Spleen (tissue), 11 donors: ENCODE data around the gene IFI27L2. TPM values are rescaled to one million over a fixed set of nuclear protein-coding genes. Genes with fewer than 3 reads are reported as not detected.

Source experiments
- DNase-seq: peaks from one replicate; pipeline ENCODE4 v3.0.0-alpha.2; 2020
- H3K27ac ChIP-seq, 8 donors: fragments of 200-600 bp; sonication (generic) in 7 of 8; 1 replicate in 4 of 8; 2 replicates in 4 of 8; pipeline versions ENCODE4 v1.5.0 to v1.8.0; 2016 to 2021; ENCODE audit warnings: inconsistent platforms in 4 of 8, mild to moderate bottlenecking in 4 of 8, moderate library complexity in 1 of 8
- H3K27me3 ChIP-seq, 7 donors: fragments of 200-600 bp; sonication (generic) in 6 of 7; replicated peaks in 1 of 7; 1 replicate in 4 of 7; 2 replicates in 3 of 7; pipeline versions ENCODE4 v1.5.0 to v1.8.0; 2016 to 2021; ENCODE audit warnings: inconsistent platforms in 3 of 7, mild to moderate bottlenecking in 1 of 7
- H3K36me3 ChIP-seq, 6 donors: fragments of 200-600 bp; sonication (generic) in 5 of 6; 1 replicate in 4 of 6; 2 replicates in 2 of 6; pipeline versions ENCODE4 v1.5.0 to v1.8.0; 2016 to 2021; ENCODE audit warnings: inconsistent platforms in 2 of 6
- H3K4me1 ChIP-seq, 6 donors: fragments of 200-600 bp; sonication (generic) in 5 of 6; 1 replicate in 3 of 6; 2 replicates in 3 of 6; pipeline versions ENCODE4 v1.5.0 to v1.8.0; 2016 to 2021; ENCODE audit warnings: inconsistent platforms in 3 of 6
- H3K4me3 ChIP-seq, 8 donors: fragments of 200-600 bp; sonication (generic) in 7 of 8; 1 replicate in 4 of 8; 2 replicates in 4 of 8; pipeline versions ENCODE4 v1.5.0 to v1.8.0; 2016 to 2021; ENCODE audit warnings: inconsistent platforms in 4 of 8, mild to moderate bottlenecking in 4 of 8, moderate library complexity in 2 of 8
- H3K9me3 ChIP-seq, 8 donors: fragments of 200-600 bp; sonication (generic) in 7 of 8; 1 replicate in 4 of 8; 2 replicates in 4 of 8; pipeline versions ENCODE4 v1.5.0 to v1.8.0; 2016 to 2021; ENCODE audit warnings: inconsistent platforms in 4 of 8
- CTCF ChIP-seq, 11 experiments: fragments of 200-600 bp in 7 of 11; fragments of 450-650 bp in 4 of 11; sonication (generic) in 4 of 11; IDR thresholded peaks in 8 of 11; conservative IDR thresholded peaks in 3 of 11; 1 replicate in 7 of 11; 2 replicates in 4 of 11; pipeline versions ENCODE4 v1.4.0 to v1.8.0; 2016 to 2021; ENCODE audit warnings: antibody characterized with exemption in 11 of 11, inconsistent platforms in 4 of 11, mild to moderate bottlenecking in 1 of 11
- POLR2A ChIP-seq, 3 donors: fragments of 450-650 bp; IDR thresholded peaks; one replicate each; pipeline ENCODE4 v1.5.1; 2017; ENCODE audit warnings: antibody characterized with exemption in 3 of 3, mild to moderate bottlenecking in 1 of 3
- POLR2AphosphoS5 ChIP-seq, 3 donors: sonication (generic); formaldehyde crosslinking; IDR thresholded peaks; one replicate each; pipeline ENCODE4 v1.5.1; 2017; ENCODE audit warnings: antibody characterized with exemption in 3 of 3
- WGBS, 5 donors: extraction: QIAGEN DNeasy Blood & Tissue Kit in 3 of 5; methylation state at CpG; one replicate each; pipeline versions ENCODE4 v1.1.5 to v1.1.7; 2013 to 2018; 5-methylcytosine and 5-hydroxymethylcytosine counted together
- intact Hi-C: fragments of 100-400 bp; cut with DNase I; formaldehyde crosslinking; loops from one replicate; pipeline ENCODE4 v1.15.0; 2023; ENCODE audit warnings: low total_unique reads
- polyA plus RNA-seq, 3 donors: library from polyadenylated mRNA; stranded (reverse); fragments of 200-250 nt; gene quantifications; one replicate each; pipeline ENCODE4 v1.2.1, GENCODE V29; 2013
- total RNA-seq, 7 donors: library from RNA; depleted of rRNA in 3 of 7; stranded (reverse); fragments of >200 nt in 3 of 7; fragmentation: NEBNext Ultra II Directional in 4 of 7; extraction: Animal tissue kit (Norgen Biotek cat#: 25700) in 4 of 7; gene quantifications; one replicate each; pipeline versions ENCODE4 v1.1.0 to v1.2.1, GENCODE V29; 2016 to 2021
- donor health status: healthy with polysubstance abuse.
- donor health status: DM: no; HTN: no; CAD: no; lungs with moderate emphysema.
- donor health status: DM: no; HTN: no; CAD: no.
- donor health status: Bipolar disorder and iron deficiency.
- donor health status: healthy.
- donor health status: DM: no; HTN: no; CAD: no.
- donor health status: DM: yes; HTN: yes; CAD: no.

IFI27L2 gene
- total and polyA plus RNA-seq, 10 donors, result 40.6 to 137 (median 75.5) TPM

- WGBS, 5 donors, result 69 to 91% (median 80%) methylated on average over 7 of the region's 7 CpGs
- Histone ChIP-seq H3K27ac (no peak overlapping the region), H3K4me1 (no peaks in the 10 kb centered on the region), H3K27me3 (no peaks in the 10 kb centered on the region), H3K36me3 (peaks cover 0 to 12% (median 0%) of the 10 kb centered on the region in 6 donors), H3K9me3 (no peaks in the 10 kb centered on the region), H3K4me3 (no peak overlapping the region)
- no peak for DNase-seq
- TF ChIP-seq CTCF (IDR thresholded peaks at IDR 0.05 in 8 of 11, conservative IDR thresholded peaks at IDR 0.05 in 3 of 11), result no peak
- no peak for TF ChIP-seq POLR2AphosphoS5 (IDR thresholded peaks at IDR 0.05)
- no peak for TF ChIP-seq POLR2A (IDR thresholded peaks at IDR 0.05)
- intact Hi-C loops, result no loop called here
Observed at GRCh38 chr14:94103554-94104150, 25.8 kb downstream of the IFI27L2 start.

DNA sequence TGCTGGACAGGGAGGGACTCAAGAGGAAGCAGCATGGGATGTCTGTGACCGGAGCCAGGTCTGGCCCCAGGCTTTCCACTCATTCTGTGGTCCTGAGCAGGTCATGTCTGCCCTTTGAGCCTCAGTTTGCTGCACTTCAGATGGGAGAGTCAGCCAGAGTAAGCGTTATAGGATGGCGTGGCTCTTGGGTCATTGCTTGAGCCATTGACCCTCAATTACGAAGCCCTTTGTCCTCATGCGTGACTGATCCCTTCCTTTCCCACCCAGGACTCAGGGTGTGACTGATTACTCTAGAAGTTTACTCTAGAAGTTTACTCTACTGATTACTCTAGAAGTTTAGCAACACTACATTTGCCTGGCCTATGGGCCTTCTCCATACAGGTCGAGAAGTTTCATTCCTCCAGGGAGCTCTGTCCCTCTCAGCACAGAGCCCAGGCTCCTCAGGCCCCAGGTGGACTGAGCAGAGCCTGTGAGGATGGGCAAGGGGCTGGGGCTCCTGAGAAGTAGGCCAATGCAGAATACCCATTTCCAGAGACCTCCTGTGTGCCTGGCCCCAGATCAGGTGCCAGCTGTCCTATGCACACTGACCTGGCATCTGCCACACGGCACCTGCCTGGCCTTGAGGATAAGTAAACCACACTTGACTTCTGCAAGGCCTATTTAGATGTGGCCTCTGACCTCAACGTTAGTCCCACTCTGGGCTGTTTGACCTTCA is 26.5 kb downstream of the IFI27L2 start:
- DNase-seq, result no peak
- no peaks in the 10 kb centered on the region for H3K27me3 ChIP-seq
- no peak for TF ChIP-seq POLR2AphosphoS5 (IDR thresholded peaks at IDR 0.05)
- no peak for TF ChIP-seq POLR2A (IDR thresholded peaks at IDR 0.05)
- no peak for TF ChIP-seq CTCF (IDR thresholded peaks at IDR 0.05 in 8 of 11, conservative IDR thresholded peaks at IDR 0.05 in 3 of 11)
- intact Hi-C loops, result no loop called here
- no peaks in the 10 kb centered on the region for H3K9me3 ChIP-seq
- H3K4me1 ChIP-seq, result no peaks in the 10 kb centered on the region
- WGBS, 5 donors, result 81 to 93% (median 90%) methylated on average over 8 of the region's 8 CpGs
- H3K4me3 ChIP-seq, result no peak overlapping the region
- H3K36me3 ChIP-seq, result peaks cover 0 to 20% (median 0%) of the 10 kb centered on the region in 6 donors
- no peak overlapping the region for H3K27ac ChIP-seq

DNA sequence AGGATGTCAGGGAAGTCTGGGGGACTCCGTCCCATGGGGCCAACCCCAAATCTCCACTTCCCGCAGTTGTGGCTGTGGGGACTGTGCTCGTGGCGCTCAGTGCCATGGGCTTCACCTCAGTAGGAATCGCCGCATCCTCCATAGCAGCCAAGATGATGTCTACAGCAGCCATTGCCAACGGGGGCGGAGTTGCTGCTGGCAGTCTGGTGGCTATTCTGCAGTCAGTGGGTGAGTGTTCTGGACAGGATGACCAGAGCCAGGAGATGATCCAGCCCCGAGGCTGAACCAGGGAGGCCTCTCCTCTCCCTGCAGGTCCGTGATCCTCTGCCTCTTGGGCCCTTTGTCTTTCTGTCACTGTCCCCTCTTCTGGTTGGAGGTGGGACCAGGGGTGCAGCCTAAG is 27.7 kb downstream of the IFI27L2 start:
- WGBS, 5 donors, result 91 to 99% (median 95%) methylated on average over 7 to 10 of the region's 10 CpGs
- no peaks in the 10 kb centered on the region for H3K4me1 ChIP-seq
- no peak overlapping the region for H3K4me3 ChIP-seq
- H3K27ac ChIP-seq, result no peak overlapping the region
- H3K27me3 ChIP-seq, result no peaks in the 10 kb centered on the region
- intact Hi-C loops, result no loop called here
- H3K36me3 ChIP-seq, result peaks cover 0 to 31% (median 0%) of the 10 kb centered on the region in 6 donors
- no peaks in the 10 kb centered on the region for H3K9me3 ChIP-seq
- TF ChIP-seq POLR2AphosphoS5 (IDR thresholded peaks at IDR 0.05) (no peak), CTCF (IDR thresholded peaks at IDR 0.05 in 8 of 11, conservative IDR thresholded peaks at IDR 0.05 in 3 of 11) (no peak), POLR2A (IDR thresholded peaks at IDR 0.05) (no peak)
- DNase-seq, result no peak

GRCh38 chr14:94100847-94101246 is 28.6 kb downstream of the IFI27L2 start:
- no peak overlapping the region for H3K27ac ChIP-seq
- no peak overlapping the region for H3K4me3 ChIP-seq
- peaks cover 0 to 32% (median 0%) of the 10 kb centered on the region in 6 donors for H3K36me3 ChIP-seq
- H3K4me1 ChIP-seq, result no peaks in the 10 kb centered on the region
- DNase-seq, result no peak
- no peaks in the 10 kb centered on the region for H3K27me3 ChIP-seq
- TF ChIP-seq POLR2AphosphoS5 (IDR thresholded peaks at IDR 0.05), result no peak
- TF ChIP-seq CTCF (IDR thresholded peaks at IDR 0.05 in 8 of 11, conservative IDR thresholded peaks at IDR 0.05 in 3 of 11), result no peak
- TF ChIP-seq POLR2A (IDR thresholded peaks at IDR 0.05), result no peak
- WGBS, 5 donors, result 81 to 100% (median 92%) methylated on average over 2 to 4 of the region's 4 CpGs
- H3K9me3 ChIP-seq, result no peaks in the 10 kb centered on the region
- intact Hi-C loops, result no loop called here
